ENCODE measurements around the gene IFI27.

- TF ChIP-seq, protein P1, sequence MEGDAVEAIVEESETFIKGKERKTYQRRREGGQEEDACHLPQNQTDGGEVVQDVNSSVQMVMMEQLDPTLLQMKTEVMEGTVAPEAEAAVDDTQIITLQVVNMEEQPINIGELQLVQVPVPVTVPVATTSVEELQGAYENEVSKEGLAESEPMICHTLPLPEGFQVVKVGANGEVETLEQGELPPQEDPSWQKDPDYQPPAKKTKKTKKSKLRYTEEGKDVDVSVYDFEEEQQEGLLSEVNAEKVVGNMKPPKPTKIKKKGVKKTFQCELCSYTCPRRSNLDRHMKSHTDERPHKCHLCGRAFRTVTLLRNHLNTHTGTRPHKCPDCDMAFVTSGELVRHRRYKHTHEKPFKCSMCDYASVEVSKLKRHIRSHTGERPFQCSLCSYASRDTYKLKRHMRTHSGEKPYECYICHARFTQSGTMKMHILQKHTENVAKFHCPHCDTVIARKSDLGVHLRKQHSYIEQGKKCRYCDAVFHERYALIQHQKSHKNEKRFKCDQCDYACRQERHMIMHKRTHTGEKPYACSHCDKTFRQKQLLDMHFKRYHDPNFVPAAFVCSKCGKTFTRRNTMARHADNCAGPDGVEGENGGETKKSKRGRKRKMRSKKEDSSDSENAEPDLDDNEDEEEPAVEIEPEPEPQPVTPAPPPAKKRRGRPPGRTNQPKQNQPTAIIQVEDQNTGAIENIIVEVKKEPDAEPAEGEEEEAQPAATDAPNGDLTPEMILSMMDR (conservative IDR thresholded peaks at IDR 0.05; ENCODE audit: low read depth, low read length), result no peak
- no peak for TF ChIP-seq EZH2phosphoT487 (IDR thresholded peaks at IDR 0.05; ENCODE audit: borderline replicate concordance, low read length)
Measured at GRCh38 chr14:94162466-94162865, 51.9 kb downstream of the IFI27 start.

All from PC-3 (cell line).